ENCODE measurements around the gene ZRANB1.

GRCh38 chr10:124997771-124998623 is 56.1 kb downstream of the ZRANB1 start:
- TF ChIP-seq CTCF (IDR thresholded peaks at IDR 0.05) (no peak), ZFX (IDR thresholded peaks at IDR 0.05; ENCODE audit: borderline replicate concordance) (no peak)

All from 22Rv1 (cell line).